Caco-2 (cell line): ENCODE measurements around the gene SMARCAD1. TPM values are rescaled to one million over a fixed set of nuclear protein-coding genes. Genes with fewer than 3 reads are reported as not detected.

Experiments used
- BruUV-seq: library from RNA; stranded (reverse); fragments of 400-500 nt; replicated peaks from 2 replicates; lab custom pipeline; 2021; lab: Mats Ljungman, UMichigan
- CTCF ChIA-PET: fragments of 300-600 bp; sonication (Branson Sonifier 250); formaldehyde crosslinking; loops from one replicate; lab custom pipeline; 2022; ENCODE audit warnings: antibody characterized with exemption; lab: Charles Lee
- POLR2A ChIA-PET: fragments of 300-600 bp; sonication (Branson Sonifier 250); formaldehyde crosslinking; loops from one replicate; lab custom pipeline; 2022; ENCODE audit warnings: antibody characterized with exemption; lab: Charles Lee
- DNase-seq, 2 experiments: peaks; one replicate each; pipeline versions ENCODE4 v3.0.0 to v3.0.0-alpha.2; 2020 to 2022
- H3K27me3 ChIP-seq: replicated peaks from 2 replicates; pipeline ENCODE4 v1.6.0; 2011; ENCODE audit warnings: low read length; ENCODE audit not compliant: control insufficient read depth, insufficient read depth
- H3K36me3 ChIP-seq: 2 replicates; pipeline ENCODE4 v1.5.1; 2011; ENCODE audit warnings: low read length; ENCODE audit not compliant: control insufficient read depth, insufficient read depth
- H3K4me1 ChIP-seq: fragments of 250-450 bp; sonication (Bioruptor Pico); 2 replicates; pipeline ENCODE4 v1.5.1; 2020; ENCODE audit warnings: mild to moderate bottlenecking
- H3K4me3 ChIP-seq: 2 replicates; pipeline ENCODE4 v1.5.1; 2011; ENCODE audit warnings: low read depth, mild to moderate bottlenecking, control low read depth, low read length
- H3K9me3 ChIP-seq: fragments of 250-450 bp; sonication (Bioruptor Pico); 2 replicates; pipeline ENCODE4 v1.5.1; 2020; ENCODE audit warnings: mild to moderate bottlenecking, moderate library complexity
- H3K27ac Mint-ChIP-seq: one replicate; pipeline ENCODE4 v1.8.0; 2022; ENCODE audit warnings: mixed read lengths; ENCODE audit not compliant: unreplicated experiment
- H3K27me3 Mint-ChIP-seq: one replicate; pipeline ENCODE4 v1.8.0; 2022; ENCODE audit warnings: mixed read lengths; ENCODE audit not compliant: insufficient read depth, unreplicated experiment
- H3K36me3 Mint-ChIP-seq: one replicate; pipeline ENCODE4 v1.8.0; 2022; ENCODE audit warnings: mild to moderate bottlenecking, mixed read lengths; ENCODE audit not compliant: insufficient read depth, unreplicated experiment
- H3K4me1 Mint-ChIP-seq: one replicate; pipeline ENCODE4 v1.8.0; 2022; ENCODE audit warnings: low read depth, mixed read lengths; ENCODE audit not compliant: unreplicated experiment
- H3K4me3 Mint-ChIP-seq: one replicate; pipeline ENCODE4 v1.8.0; 2022; ENCODE audit warnings: mild to moderate bottlenecking, moderate library complexity, mixed read lengths; ENCODE audit not compliant: unreplicated experiment
- H3K9me3 Mint-ChIP-seq: one replicate; pipeline ENCODE4 v1.8.0; 2022; ENCODE audit warnings: mixed read lengths; ENCODE audit not compliant: unreplicated experiment
- CTCF ChIP-seq, 2 experiments: fragments of 200-600 bp in 1 of 2; IDR thresholded peaks; 1 replicate in 1 of 2; 2 replicates in 1 of 2; pipeline versions ENCODE4 v1.5.1 to v1.8.0; 2011 to 2022; ENCODE audit warnings: antibody characterized with exemption in 1 of 2, control low read depth in 1 of 2, inconsistent platforms in 1 of 2, low read depth in 1 of 2, low read length in 1 of 2, mild to moderate bottlenecking in 1 of 2, moderate library complexity in 1 of 2; ENCODE audit not compliant: insufficient read depth in 1 of 2, severe bottlenecking in 1 of 2, unreplicated experiment in 1 of 2
- intact Hi-C: fragments of 100-400 bp; cut with micrococcal nuclease; formaldehyde crosslinking; loops from one replicate; pipeline ENCODE4 v1.10.0; 2022; ENCODE audit not compliant: unreplicated experiment
- total RNA-seq: library from RNA; stranded (reverse); gene quantifications from 2 replicates; pipeline ENCODE4 v1.2.3, GENCODE V29; 2022

Gene SMARCAD1
- total RNA-seq, 1 experiment from 2014 or later, result 31.8 TPM

DNA sequence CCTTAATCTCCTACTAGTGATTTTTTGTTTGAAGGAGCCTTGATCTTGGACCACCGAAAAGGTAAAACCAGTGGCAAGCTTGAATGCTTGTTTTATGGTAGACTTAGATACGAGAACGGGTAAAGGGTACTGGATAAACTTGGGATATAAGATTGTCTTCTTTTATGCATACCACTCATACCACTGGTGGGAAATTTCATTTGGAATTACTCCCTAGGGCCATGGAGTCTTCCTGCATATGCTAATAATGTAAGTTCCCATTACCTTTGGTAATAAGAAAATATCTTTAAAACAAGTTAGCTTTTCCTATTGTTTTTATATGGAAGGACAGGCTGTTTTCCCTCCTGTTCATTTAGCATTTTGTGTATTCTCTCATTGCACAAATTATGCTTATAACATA lies 11.7 kb downstream of the SMARCAD1 start:
- Mint-ChIP-seq H3K4me1 (no peaks in the 10 kb centered on the region), H3K27ac (no peak overlapping the region), H3K4me3 (no peak overlapping the region), H3K27me3 (no peaks in the 10 kb centered on the region), H3K9me3 (no peaks in the 10 kb centered on the region), H3K36me3 (peaks cover 29% of the 10 kb centered on the region)
- Histone ChIP-seq H3K27me3 (no peaks in the 10 kb centered on the region), H3K9me3 (no peaks in the 10 kb centered on the region), H3K4me1 (no peaks in the 10 kb centered on the region), H3K36me3 (no peaks in the 10 kb centered on the region; the same call in 1 of the 2 replicates), H3K4me3 (no peak overlapping the region)
- intact Hi-C loops, result no loop called here
- DNase-seq, result no peak
- TF ChIP-seq CTCF (IDR thresholded peaks at IDR 0.05; ENCODE audit: insufficient read depth in 1 of 2, low read depth in 1 of 2, low read length in 1 of 2, severe bottlenecking in 1 of 2, unreplicated experiment in 1 of 2), result no peak
- no TSS peak for BruUV-seq
- ChIA-PET CTCF (no interaction called here), POLR2A (no interaction called here)

DNA sequence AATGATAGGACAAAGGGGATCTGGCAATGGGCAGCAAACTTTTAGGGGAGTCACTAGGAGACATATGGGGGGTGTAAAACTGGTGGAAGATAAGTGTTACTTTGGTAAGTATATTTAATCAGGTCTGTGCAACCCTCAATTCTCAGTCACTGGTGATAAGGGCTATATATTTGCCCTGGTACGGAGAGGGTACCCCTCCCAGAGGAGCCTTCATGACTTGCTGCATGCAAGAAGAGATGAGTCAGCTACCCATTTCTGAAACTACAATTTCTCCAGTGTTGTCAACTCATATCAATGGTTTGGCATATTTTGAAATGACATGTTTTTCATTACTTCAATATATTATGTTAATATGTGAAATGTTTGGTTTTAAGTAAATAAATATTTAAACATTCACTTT lies 14.3 kb downstream of the SMARCAD1 start:
- BruUV-seq, result no TSS peak
- Mint-ChIP-seq H3K36me3 (peaks cover 27% of the 10 kb centered on the region), H3K9me3 (no peaks in the 10 kb centered on the region), H3K27me3 (no peaks in the 10 kb centered on the region), H3K27ac (no peak overlapping the region), H3K4me1 (no peaks in the 10 kb centered on the region), H3K4me3 (no peak overlapping the region)
- TF ChIP-seq CTCF (IDR thresholded peaks at IDR 0.05; ENCODE audit: insufficient read depth in 1 of 2, low read depth in 1 of 2, low read length in 1 of 2, severe bottlenecking in 1 of 2, unreplicated experiment in 1 of 2), result no peak
- no peaks in the 10 kb centered on the region for H3K27me3 ChIP-seq
- DNase-seq, result no peak
- no peak overlapping the region for H3K4me3 ChIP-seq
- intact Hi-C loops, result no loop called here
- H3K9me3 ChIP-seq, result no peaks in the 10 kb centered on the region
- no peaks in the 10 kb centered on the region; the same call in 1 of the 2 replicates for H3K36me3 ChIP-seq
- H3K4me1 ChIP-seq, result no peaks in the 10 kb centered on the region
- ChIA-PET POLR2A (no interaction called here), CTCF (no interaction called here)

- H3K27me3 ChIP-seq, result no peaks in the 10 kb centered on the region
- Mint-ChIP-seq H3K9me3 (no peaks in the 10 kb centered on the region), H3K4me1 (no peaks in the 10 kb centered on the region), H3K27me3 (no peaks in the 10 kb centered on the region), H3K36me3 (peaks cover 35% of the 10 kb centered on the region), H3K4me3 (no peak overlapping the region), H3K27ac (no peak overlapping the region)
- no peak for TF ChIP-seq CTCF (IDR thresholded peaks at IDR 0.05; ENCODE audit: insufficient read depth in 1 of 2, low read depth in 1 of 2, low read length in 1 of 2, severe bottlenecking in 1 of 2, unreplicated experiment in 1 of 2)
- no peak for DNase-seq
- H3K9me3 ChIP-seq, result no peaks in the 10 kb centered on the region
- H3K4me3 ChIP-seq, result no peak overlapping the region
- BruUV-seq, result no TSS peak
- CTCF ChIA-PET, result no interaction called here
- POLR2A ChIA-PET, result no interaction called here
- intact Hi-C loops, result no loop called here
- no peaks in the 10 kb centered on the region for H3K4me1 ChIP-seq
- no peaks in the 10 kb centered on the region; the same call in 1 of the 2 replicates for H3K36me3 ChIP-seq
These were observed 17.8 kb downstream of the SMARCAD1 start for GRCh38 chr4:94225449-94225848.
